Activated naive CD8-positive, alpha-beta T cell treated with anti-CD3 and anti-CD28 coated beads, Interleukin-2, amount 50 U/mL, for 16 hours (primary cell): ENCODE measurements around the gene TRMU.
"Not testable (repeated sequence)": the region's sequence is repeated elsewhere in the genome, so short reads cannot be mapped to it uniquely, and the experiment has no call there.

Experiments
- DNase-seq: peaks from one replicate; pipeline ENCODE4 v3.0.0-alpha.2; 2020; ENCODE audit warnings: low read depth, low spot score

The TRMU gene

DNA sequence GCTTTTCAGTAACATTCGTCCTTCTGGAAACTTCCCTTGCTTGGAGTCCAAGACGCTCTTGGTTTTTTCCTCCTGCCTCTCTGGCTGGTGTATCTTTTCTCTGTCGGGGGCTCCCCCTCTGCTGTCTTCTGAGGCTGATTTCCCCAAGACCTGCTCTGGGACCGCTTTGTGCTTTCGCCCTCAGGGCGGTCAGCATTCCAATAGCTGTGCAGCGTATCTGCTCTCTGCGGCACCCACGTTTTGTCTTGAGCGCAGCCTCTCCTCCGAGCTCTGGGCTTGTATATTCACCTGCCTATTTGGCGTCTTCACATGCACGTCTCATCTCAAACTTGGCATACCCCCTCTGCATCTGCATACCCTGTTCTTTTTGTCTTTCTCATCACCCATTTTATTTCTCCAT is 36.4 kb upstream of the TRMU start:
- DNase-seq, result no peak

DNA sequence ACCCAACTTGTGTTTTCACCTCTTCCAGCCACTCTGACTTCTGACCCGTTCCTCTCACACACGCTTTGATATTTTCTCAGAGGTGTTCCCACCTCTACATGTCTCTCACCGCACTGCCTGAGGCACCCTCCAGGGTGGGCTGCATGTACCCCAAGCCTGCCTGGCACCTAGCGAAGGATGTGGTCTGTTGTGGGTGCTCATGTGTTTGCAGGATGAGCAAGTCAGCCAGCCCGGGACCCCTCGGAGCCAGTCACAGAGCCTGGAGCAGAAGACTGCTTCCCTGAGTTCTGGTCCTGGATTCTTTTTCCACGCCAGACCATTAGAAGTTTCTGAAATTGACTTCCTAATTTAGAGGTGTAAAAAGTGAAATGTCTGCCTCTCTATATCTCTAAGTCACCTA is 35.0 kb upstream of the TRMU start:
- no peak for DNase-seq

DNA sequence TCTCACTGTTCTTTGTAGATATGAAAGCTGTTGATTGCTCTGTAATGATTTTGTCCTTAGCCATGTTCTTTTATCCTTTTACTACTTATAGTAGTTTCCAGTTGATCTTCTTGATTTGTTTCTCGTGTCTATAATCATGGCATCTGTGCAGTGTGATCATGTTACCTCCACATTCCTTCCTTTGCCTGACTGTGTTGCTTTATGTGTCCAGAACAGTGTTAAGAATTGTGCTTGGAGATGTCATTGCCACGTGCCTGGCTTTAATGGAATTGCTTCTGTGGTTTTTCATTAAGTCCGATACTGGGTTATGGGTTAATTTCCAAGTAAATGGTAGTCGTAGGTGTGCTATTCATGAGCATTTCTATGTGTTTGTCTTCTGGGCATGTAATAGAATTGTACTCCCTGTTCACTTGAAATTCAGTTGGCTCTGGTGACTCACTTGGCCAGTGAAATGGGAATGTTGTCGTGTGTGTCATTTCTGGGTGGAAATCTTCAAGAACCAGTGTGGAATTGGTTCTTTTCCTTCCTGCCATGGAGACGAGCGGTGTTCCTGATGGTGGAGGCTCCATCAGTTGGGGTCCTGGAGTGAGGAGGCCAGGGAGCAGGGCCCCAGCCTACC is 32.1 kb upstream of the TRMU start:
- no peak for DNase-seq

DNA sequence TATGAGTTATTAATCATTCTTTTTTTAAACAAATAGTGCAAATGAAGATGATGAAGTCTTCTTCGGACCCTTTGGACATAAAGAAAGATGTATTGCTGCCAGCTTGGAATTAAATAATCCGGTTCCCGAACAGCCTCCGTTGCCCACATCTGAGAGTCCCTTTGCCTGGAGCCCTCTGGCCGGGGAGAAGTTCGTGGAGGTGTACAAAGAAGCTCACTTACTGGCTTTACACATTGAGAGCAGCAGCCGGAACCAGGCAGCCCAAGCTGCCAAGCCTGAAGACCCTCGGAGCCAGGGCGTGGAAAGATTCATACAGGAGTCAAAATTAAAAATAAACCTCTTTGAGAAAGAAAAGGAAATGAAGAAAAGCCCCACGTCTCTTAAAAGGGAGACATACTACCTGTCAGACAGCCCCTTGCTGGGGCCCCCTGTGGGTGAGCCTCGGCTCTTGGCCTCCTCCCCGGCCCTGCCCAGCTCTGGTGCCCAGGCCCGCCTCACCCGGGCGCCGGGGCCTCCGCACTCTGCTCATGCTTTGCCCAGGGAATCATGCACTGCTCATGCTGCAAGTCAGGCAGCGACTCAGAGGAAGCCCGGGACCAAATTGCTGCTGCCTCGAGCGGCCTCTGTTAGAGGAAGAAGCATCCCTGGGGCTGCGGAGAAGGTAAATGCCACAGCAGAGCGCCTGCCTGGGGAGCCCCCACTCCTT is 27.1 kb upstream of the TRMU start:
- DNase-seq, result no peak

DNA sequence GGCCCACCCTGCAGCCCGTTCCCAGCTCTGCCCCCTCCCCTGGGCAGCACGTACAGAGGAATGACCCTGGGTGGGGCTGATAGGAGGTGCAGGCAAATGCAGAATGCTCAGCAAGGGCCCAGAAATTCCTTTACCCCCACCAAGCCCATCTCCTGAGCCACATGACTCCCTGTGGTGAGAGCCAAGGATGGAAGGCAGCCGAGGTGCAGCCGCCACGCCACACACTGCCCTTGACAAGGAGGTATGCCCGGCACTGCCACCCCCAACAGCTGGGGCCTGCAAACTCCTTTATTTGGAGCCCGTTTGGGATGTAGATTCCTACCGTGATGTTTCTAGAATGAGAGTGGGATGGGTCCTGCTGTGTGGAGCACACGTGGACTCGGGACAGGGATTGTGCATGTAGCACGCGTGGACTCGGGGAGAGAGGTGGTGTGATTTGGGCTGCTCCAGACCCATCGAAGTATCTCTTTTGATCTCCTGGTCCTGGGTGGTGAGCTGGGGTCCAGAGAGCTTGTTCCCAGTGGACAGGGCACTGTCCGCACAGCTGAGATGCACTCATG is 25.9 kb upstream of the TRMU start:
- DNase-seq, result no peak

DNA sequence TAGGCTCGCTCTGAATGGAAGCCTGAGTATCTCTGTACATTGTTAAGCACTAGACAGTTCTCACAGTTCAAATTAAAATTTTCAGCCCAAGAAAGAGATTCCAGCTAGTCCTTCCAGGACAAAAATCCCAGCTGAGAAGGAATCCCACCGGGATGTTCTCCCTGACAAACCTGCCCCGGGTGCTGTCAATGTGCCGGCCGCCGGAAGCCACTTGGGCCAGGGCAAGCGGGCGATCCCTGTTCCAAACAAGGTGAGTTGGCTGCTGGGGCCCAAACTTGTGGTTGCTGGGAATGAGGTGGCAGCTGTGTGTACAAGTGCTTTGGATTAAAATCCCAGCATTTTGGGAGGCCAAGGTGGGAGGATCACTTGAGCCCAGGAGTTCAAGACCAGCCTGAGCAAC is 23.5 kb upstream of the TRMU start:
- no peak for DNase-seq

DNA sequence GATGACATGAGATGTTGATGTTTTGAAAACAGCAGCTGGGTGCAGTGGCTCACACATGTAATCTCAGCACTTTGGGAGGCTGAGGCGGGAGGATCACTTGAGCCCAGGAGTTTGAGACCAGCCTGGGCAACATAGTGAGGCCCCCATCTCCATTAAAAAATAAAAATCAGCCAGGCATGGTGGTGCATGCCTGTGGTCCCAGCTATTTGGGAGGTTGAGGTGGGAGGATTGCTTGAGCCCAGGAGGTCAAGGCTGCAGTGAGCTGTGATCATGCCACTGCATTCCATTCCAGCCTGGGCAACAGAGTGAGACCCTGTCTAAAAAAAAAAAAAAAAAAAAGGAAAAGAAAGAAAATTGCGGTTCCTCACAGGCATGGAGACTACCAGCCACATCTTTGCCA is 22.7 kb upstream of the TRMU start:
- DNase-seq, result not testable (repeated sequence)

DNA sequence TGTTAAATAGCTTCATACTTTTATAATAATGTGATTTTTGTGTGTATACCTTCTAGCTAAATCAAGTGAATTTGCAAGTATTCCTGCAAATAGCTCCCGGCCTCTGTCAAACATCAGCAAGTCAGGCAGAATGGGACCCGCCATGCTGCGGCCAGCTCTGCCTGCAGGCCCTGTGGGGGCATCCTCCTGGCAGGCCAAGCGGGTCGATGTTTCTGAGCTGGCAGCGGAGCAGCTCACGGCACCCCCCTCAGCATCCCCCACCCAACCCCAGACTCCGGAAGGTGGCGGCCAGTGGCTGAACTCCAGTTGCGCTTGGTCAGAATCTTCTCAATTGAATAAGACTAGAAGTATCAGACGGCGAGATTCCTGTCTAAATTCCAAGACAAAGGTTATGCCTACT is 19.5 kb upstream of the TRMU start:
- no peak for DNase-seq

DNA sequence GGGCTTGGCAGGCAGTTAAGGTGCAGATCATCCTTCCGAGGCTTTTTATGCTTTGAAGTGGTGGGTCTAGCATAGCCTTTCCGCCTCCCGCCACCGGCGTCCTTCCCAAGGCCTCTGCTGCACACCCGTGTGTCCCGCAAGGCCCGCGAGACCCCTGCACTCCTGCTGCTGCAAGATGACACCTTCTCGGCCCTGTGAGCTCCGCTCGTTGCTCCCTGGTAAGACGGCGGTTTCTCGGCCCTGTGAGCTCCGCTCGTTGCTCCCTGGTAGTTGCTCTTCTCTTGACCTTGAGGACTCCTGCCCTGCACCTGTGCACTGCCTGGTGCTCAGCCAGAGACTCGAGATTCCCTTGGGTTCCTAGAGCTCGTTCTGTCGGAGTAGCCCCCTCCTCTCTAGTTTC is 17.9 kb upstream of the TRMU start:
- DNase-seq, result no peak

DNA sequence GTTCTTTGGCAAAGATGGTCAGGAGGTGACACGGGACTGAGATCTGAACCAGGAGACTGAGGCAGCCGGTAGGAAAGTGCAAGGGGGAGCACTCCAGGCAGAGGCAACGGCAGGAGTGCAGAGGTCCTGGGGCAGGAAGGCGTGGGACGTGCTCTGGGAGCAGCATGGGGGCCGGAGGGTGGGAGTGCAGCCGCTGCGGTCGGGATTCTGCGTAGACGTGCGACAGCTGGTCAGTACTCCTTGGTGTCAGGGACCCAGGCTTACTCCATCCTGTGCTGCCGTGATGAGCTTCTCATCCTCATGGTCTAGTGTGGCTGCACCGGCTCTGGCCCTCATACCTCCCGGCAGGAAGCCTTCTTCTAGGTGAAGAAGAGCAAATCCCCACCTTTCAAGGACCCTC is 16.9 kb upstream of the TRMU start:
- no peak for DNase-seq

DNA sequence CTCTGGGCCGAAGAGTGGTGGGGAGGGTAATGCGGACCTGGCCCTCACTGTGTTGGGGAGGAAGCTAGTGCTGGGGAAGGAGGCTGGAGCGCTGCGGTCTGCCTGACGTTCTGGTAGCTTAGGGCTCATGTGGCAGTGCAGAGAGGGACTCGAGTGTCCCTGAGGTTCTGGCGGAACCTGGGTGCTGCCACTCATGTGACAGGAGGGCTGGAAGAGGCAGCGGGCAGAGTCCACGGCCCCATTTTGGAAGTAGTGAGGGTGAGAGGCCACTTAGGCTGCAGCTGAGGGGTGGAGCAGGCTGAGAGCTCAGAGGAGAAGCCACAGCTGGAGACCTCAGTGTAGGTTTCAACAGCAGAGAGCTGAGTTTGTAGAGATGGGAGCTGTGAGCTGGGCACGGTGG is 16.2 kb upstream of the TRMU start:
- no peak for DNase-seq

DNA sequence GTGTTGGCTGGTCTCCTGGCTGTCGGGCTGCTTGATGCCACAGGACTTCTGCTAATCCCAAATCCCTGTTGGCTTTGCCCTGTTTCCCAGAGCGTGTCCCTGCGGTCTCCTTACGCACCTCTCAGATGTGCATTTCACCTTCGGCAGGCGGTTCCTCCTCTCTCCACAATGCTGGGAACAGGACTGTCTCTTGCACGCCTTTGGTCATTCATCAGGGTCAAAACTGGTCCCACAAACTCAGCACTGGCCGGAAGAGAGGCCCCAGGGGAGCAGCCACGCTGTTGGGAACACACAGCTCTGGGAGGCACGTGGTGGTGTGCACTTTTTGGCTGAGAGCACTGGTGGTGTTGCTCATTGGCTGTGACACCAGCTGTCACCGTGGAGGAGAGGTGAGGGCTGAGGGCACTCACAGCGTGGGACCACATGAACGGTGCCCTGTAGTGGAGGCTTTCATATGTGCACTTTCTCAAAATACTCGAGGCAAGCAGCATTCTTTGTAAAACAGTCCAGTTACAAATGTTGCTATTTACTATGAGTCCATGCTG is 15.3 kb upstream of the TRMU start:
- no peak for DNase-seq

DNA sequence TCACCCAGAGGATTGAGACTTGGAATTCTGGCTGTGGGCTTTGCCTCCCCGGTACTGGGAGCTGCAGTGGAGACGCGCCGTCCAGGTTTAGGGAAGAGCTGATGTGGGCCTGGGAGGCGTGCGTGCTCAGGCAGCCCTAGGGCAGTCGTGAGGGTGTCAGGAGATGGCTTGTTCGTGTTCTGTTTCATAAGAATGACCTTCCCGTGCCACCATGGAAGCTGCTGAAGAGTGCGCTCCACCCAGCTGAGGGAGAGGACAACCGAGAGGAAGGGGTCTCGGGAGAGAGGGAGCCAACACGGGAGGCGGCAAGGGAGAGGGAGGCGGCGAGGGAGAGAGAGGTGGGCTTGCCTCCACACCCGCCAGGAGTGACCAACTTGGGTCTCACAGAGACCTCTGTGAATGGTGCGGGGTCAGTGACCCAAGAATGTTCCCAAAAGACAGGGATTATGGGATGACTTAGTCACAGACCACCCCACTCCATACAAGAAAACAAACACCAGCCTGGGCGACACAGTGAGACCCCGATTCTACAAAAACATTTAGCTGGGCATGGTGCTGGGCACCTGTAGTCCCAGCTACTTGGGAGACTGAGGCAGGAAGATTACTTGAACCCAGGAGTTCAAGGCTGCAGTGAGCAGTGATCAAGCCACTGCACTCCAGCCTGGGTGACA is 14.7 kb upstream of the TRMU start:
- no peak for DNase-seq

DNA sequence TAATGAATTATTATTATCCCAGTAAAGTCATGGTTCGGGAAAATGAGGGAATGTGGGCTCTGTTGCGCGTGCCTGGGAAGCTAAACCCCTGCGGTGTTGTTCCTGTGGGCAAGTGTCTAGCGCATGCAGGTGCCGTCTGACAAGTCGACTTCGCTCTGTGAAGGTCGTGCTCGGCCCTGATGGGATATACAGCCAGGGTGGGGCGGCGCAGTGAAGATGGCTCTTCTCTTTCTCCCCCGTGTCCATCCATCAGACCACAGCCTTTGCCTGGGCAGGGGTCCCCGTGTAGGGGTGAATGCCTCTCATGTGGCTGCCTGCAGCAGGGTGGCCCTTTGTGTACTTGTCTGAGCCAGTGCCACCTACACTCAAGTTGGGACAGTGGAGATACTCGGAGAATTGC is 12.8 kb upstream of the TRMU start:
- DNase-seq, result no peak

DNA sequence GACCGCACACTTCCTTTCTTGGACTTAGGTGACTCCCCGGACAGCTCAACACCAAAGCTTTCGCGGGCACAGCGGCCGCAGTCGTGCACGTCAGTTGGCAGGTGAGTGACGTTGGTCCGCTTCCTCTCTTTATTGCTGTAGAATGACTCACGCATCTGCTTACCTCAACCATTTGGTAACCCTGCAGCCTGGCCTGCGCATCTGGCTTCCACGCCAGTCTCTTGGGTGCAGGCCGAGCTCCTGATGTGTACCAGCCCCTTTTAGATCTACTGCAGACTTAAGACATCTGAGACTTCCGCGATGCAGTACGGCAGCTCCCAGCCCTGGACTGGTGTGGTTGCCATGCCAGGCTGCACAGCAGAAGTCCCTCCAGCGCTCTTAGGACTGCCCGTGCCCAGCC is 12.4 kb upstream of the TRMU start:
- DNase-seq, result no peak

DNA sequence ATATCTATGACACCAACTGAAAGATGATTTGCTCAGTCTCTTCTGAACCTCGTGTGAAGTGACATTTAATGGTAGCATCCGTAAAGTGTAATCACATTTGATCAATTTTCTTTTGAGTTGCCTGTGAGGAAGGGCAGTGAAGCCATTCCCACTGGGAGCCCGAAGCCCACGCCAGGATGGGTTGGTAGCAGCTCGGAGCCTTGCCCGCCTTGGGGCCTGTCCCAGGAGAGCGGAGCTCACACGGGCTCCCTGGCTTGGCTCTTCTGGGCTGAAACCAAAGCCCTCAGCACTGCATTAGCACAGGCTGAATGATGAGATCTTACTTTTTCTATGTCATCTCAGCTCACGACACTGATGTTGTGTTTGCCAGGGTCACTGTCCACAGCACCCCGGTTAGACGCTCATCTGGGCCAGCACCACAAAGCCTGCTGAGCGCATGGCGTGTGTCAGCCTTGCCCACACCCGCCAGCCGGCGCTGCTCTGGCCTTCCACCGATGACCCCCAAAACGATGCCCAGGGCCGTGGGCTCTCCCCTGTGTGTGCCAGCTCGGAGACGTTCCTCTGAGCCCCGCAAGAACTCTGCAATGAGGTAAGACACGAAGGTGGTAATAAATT is 9.3 kb upstream of the TRMU start:
- DNase-seq, result no peak

DNA sequence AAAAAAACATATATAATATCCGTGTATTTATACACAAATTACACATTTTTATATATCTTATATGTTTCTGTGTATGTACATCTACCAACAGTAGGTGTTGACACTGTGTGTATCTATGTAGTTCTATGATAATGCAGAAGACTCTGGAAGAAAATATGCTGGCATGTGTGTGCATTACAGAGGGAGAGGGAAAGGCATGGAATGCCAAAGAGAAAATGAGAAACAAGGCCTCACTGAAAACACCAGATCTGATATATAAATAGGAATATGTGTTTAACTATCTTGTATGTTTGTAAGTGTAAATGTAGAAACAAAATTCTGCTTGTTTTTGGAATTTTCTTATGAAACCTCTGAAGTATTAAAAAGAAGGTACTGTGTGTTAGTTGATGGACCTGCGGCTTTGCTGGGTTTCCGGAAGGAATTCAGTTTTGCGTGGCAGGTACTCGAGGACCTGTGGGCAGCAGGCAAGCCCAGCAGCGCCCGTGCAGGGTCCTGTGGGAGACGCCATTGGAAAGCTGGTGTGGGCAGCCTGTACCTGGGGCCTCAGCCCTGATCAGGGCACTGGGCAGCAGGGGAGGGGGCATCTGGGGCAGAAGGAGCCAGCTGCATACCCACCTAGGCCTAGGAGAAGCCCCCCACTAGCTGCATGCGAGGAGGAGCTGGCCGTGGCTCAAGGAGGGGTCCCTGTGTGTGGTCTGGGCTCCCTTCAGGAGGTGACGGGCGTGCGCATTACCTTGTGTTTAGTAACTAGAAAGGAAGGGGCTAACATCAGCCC is 7.6 kb upstream of the TRMU start:
- DNase-seq, result no peak

DNA sequence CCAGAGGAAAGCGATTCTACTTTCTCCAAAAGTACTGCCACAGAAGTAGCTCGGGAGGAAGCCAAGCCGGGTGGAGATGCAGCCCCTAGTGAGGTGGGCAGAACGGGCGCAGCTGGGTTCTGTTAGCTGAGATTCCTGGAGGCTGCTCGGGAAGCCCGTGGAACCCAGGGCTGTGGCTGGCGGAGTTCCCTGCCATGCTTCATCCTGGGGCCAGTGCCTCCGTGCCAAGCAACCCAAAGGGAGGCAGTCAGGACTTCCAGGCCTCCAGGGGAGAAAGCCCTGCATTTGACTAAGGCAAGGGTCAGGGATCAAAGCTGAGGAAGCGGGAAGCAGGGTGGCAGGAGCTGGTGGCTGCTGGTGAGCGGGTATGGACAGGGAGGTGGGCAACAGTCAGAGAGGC is 6.7 kb upstream of the TRMU start:
- no peak for DNase-seq

DNA sequence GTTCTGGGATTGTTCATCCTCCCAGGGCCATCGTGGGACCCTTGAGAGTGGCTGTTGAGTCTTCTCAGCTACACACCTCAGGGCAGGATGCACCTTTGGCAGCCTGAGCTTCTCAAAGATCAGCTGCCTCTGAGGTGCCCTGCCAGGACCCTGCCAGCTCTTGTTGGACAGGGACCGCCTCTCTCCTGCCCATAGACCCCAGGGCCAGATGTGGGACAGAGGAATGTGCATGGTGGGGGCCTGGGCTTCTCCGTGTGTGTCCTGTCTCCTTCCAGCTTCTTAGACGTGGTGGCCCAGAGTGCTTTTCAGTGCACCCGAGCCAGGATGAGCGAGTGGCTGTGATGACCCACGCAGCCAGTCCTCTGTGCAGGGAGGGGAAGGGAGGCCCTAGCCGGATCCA is 5.9 kb upstream of the TRMU start:
- DNase-seq, result no peak

DNA sequence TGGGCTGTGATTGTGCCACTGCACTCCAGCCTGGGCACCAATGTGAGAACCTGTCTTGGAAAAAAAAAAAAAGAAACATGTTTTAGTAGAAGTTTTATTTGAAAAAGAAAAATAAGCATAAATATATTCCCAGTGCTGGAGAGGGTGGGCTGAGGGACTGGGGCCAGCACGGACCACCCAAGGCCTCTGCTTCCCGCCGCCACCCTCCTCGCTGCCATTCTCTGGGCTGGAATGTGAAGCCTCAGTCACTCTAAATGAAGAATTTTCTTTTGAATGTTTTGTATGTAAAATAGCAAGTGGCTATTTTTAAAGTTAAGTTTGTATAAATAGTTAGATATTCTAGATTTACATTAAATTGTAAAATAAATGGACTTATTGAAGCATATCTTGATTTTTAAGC is 5.1 kb upstream of the TRMU start:
- DNase-seq, result no peak

DNA sequence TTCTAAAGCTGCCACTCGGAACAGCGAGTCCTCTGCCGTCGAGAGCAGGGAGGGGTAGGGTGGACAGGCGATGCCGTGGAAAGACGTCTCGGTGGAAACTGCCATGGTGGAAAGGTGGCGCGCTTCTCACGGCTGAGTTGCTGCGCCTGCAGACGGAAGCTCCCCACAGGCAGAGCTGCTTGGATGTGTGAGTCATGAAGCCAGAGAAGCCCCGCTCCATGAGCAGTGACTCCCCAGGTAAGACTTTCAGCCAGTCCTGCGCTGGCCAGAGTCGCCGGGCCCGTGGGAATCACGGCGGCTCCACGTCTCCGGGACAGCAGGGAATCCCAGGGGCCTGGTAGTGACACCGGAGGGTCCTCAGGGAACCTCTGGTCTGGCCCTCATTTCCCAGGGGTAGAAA is 4.0 kb upstream of the TRMU start:
- no peak for DNase-seq
